ENCODE data around the gene RAB3A.

The RAB3A gene

GRCh38 chr19:18156841-18157464 lies 46.9 kb downstream of the RAB3A start:
- in situ Hi-C loops (cut with MboI; ENCODE audit: low pct_unique_long_range_greater_than_20kb, low sequenced_read_pairs), result no loop called here
- peak; percentile 53 for DNase-seq

- no peak for DNase-seq
- in situ Hi-C loops (cut with MboI; ENCODE audit: low pct_unique_long_range_greater_than_20kb, low sequenced_read_pairs), result no loop called here
These were observed 47.6 kb downstream of the RAB3A start for GRCh38 chr19:18156268-18156667.

GRCh38 chr19:18155095-18156087 lies 48.5 kb downstream of the RAB3A start:
- in situ Hi-C loops (cut with MboI; ENCODE audit: low pct_unique_long_range_greater_than_20kb, low sequenced_read_pairs), result no loop called here
- DNase-seq, result no peak

- DNase-seq, result no peak
- in situ Hi-C loops (cut with MboI; ENCODE audit: low pct_unique_long_range_greater_than_20kb, low sequenced_read_pairs), result no loop called here
These were observed 50.2 kb downstream of the RAB3A start for GRCh38 chr19:18153556-18154134.

GRCh38 chr19:18152817-18153555 lies 50.9 kb downstream of the RAB3A start, which contains the start of gene PIK3R2:
Gene PIK3R2, plus strand, starts transcription at chr19:18153163. Its CDS starts 2,717 bp downstream, at chr19:18155880.
- peak; percentile 98 for DNase-seq
- in situ Hi-C loops (cut with MboI; ENCODE audit: low pct_unique_long_range_greater_than_20kb, low sequenced_read_pairs), result no loop called here

GRCh38 chr19:18152442-18152816 lies 51.4 kb downstream of the RAB3A start:
- DNase-seq, result peak; percentile 99
- in situ Hi-C loops (cut with MboI; ENCODE audit: low pct_unique_long_range_greater_than_20kb, low sequenced_read_pairs), result no loop called here

- in situ Hi-C loops (cut with MboI; ENCODE audit: low pct_unique_long_range_greater_than_20kb, low sequenced_read_pairs), result no loop called here
These were observed 52.8 kb downstream of the RAB3A start for GRCh38 chr19:18150776-18151624.

GRCh38 chr19:18149596-18149975 lies 54.3 kb downstream of the RAB3A start:
- in situ Hi-C loops (cut with MboI; ENCODE audit: low pct_unique_long_range_greater_than_20kb, low sequenced_read_pairs), result no loop called here
- no peak for DNase-seq

More at GRCh38 chr19:18150776-18151624, 52.8 kb downstream of the RAB3A start:
- DNase-seq, result no peak

- in situ Hi-C loops (cut with MboI; ENCODE audit: low pct_unique_long_range_greater_than_20kb, low sequenced_read_pairs), result no loop called here
- DNase-seq, result no peak
These were observed 56.4 kb downstream of the RAB3A start for GRCh38 chr19:18147396-18147795.

Measured in KBM-7 (cell line).